Measurements from ENCODE around the gene OR2A7.
"Not testable (repeated sequence)": the region's sequence is repeated elsewhere in the genome, so short reads cannot be mapped to it uniquely, and the experiment has no call there.

Gene OR2A7

GRCh38 chr7:144287171-144287784 is 22.7 kb upstream of the OR2A7 start:
- DNase-seq (ENCODE audit: low read depth); H3K4me1 ChIP-seq (ENCODE audit: control insufficient read depth, insufficient read depth, low read length); H3K9me3 ChIP-seq (ENCODE audit: control insufficient read depth, low read length): not testable (repeated sequence)

GRCh38 chr7:144283716-144284115 is 19.1 kb upstream of the OR2A7 start:
- H3K9ac ChIP-seq (ENCODE audit: low read length); DNase-seq (ENCODE audit: low read depth): not testable (repeated sequence)

More at GRCh38 chr7:144287171-144287784, 22.7 kb upstream of the OR2A7 start:
- H3K36me3 ChIP-seq (ENCODE audit: control insufficient read depth, insufficient read depth, low read length, severe bottlenecking); H3K4me3 ChIP-seq (ENCODE audit: low read length); H3K9ac ChIP-seq (ENCODE audit: low read length); H3K27me3 ChIP-seq (replicated peaks; ENCODE audit: control insufficient read depth, insufficient read depth, low read length): not testable (repeated sequence)

GRCh38 chr7:144282490-144282889 is 17.9 kb upstream of the OR2A7 start:
- not testable (repeated sequence) for H3K9ac ChIP-seq (ENCODE audit: low read length); H3K36me3 ChIP-seq (ENCODE audit: control insufficient read depth, insufficient read depth, low read length, severe bottlenecking); H3K27me3 ChIP-seq (replicated peaks; ENCODE audit: control insufficient read depth, insufficient read depth, low read length); DNase-seq (ENCODE audit: low read depth); H3K4me1 ChIP-seq (ENCODE audit: control insufficient read depth, insufficient read depth, low read length); H3K9me3 ChIP-seq (ENCODE audit: control insufficient read depth, low read length); H3K4me3 ChIP-seq (ENCODE audit: low read length)

More at GRCh38 chr7:144283716-144284115, 19.1 kb upstream of the OR2A7 start:
- H3K4me3 ChIP-seq (ENCODE audit: low read length); H3K9me3 ChIP-seq (ENCODE audit: control insufficient read depth, low read length); H3K36me3 ChIP-seq (ENCODE audit: control insufficient read depth, insufficient read depth, low read length, severe bottlenecking); H3K4me1 ChIP-seq (ENCODE audit: control insufficient read depth, insufficient read depth, low read length); H3K27me3 ChIP-seq (replicated peaks; ENCODE audit: control insufficient read depth, insufficient read depth, low read length): not testable (repeated sequence)

- not testable (repeated sequence) for H3K27me3 ChIP-seq (replicated peaks; ENCODE audit: control insufficient read depth, insufficient read depth, low read length); H3K4me1 ChIP-seq (ENCODE audit: control insufficient read depth, insufficient read depth, low read length); H3K9me3 ChIP-seq (ENCODE audit: control insufficient read depth, low read length); H3K4me3 ChIP-seq (ENCODE audit: low read length); H3K9ac ChIP-seq (ENCODE audit: low read length); DNase-seq (ENCODE audit: low read depth); H3K36me3 ChIP-seq (ENCODE audit: control insufficient read depth, insufficient read depth, low read length, severe bottlenecking)
These were observed 17.4 kb upstream of the OR2A7 start for GRCh38 chr7:144281981-144282380.

GRCh38 chr7:144280010-144280409 is 15.4 kb upstream of the OR2A7 start:
- H3K27me3 ChIP-seq (replicated peaks; ENCODE audit: control insufficient read depth, insufficient read depth, low read length); H3K36me3 ChIP-seq (ENCODE audit: control insufficient read depth, insufficient read depth, low read length, severe bottlenecking); H3K9ac ChIP-seq (ENCODE audit: low read length); H3K4me3 ChIP-seq (ENCODE audit: low read length); H3K4me1 ChIP-seq (ENCODE audit: control insufficient read depth, insufficient read depth, low read length); H3K9me3 ChIP-seq (ENCODE audit: control insufficient read depth, low read length); DNase-seq (ENCODE audit: low read depth): not testable (repeated sequence)

- not testable (repeated sequence) for H3K4me3 ChIP-seq (ENCODE audit: low read length); H3K4me1 ChIP-seq (ENCODE audit: control insufficient read depth, insufficient read depth, low read length); H3K27me3 ChIP-seq (replicated peaks; ENCODE audit: control insufficient read depth, insufficient read depth, low read length); H3K9ac ChIP-seq (ENCODE audit: low read length); H3K36me3 ChIP-seq (ENCODE audit: control insufficient read depth, insufficient read depth, low read length, severe bottlenecking); DNase-seq (ENCODE audit: low read depth); H3K9me3 ChIP-seq (ENCODE audit: control insufficient read depth, low read length)
These were observed 10.7 kb upstream of the OR2A7 start for GRCh38 chr7:144275281-144275680.

GRCh38 chr7:144269188-144269587 is 4.6 kb upstream of the OR2A7 start, which contains the start of gene CTAGE8:
TSS of gene CTAGE8 (minus strand) at chr7:144269288. CDS start at chr7:144269250, 38 bp downstream.
- H3K4me3 ChIP-seq (ENCODE audit: low read length); DNase-seq (ENCODE audit: low read depth); H3K27me3 ChIP-seq (replicated peaks; ENCODE audit: control insufficient read depth, insufficient read depth, low read length); H3K4me1 ChIP-seq (ENCODE audit: control insufficient read depth, insufficient read depth, low read length); H3K36me3 ChIP-seq (ENCODE audit: control insufficient read depth, insufficient read depth, low read length, severe bottlenecking); H3K9ac ChIP-seq (ENCODE audit: low read length); H3K9me3 ChIP-seq (ENCODE audit: control insufficient read depth, low read length): not testable (repeated sequence)

GRCh38 chr7:144262128-144262527 is 2.5 kb downstream of the OR2A7 start:
- H3K27me3 ChIP-seq (replicated peaks; ENCODE audit: control insufficient read depth, insufficient read depth, low read length); DNase-seq (ENCODE audit: low read depth); H3K9ac ChIP-seq (ENCODE audit: low read length); H3K36me3 ChIP-seq (ENCODE audit: control insufficient read depth, insufficient read depth, low read length, severe bottlenecking); H3K4me3 ChIP-seq (ENCODE audit: low read length); H3K9me3 ChIP-seq (ENCODE audit: control insufficient read depth, low read length); H3K4me1 ChIP-seq (ENCODE audit: control insufficient read depth, insufficient read depth, low read length): not testable (repeated sequence)

GRCh38 chr7:144259067-144259466 is 5.5 kb downstream of the OR2A7 start:
- H3K9me3 ChIP-seq (ENCODE audit: control insufficient read depth, low read length); DNase-seq (ENCODE audit: low read depth); H3K4me3 ChIP-seq (ENCODE audit: low read length); H3K4me1 ChIP-seq (ENCODE audit: control insufficient read depth, insufficient read depth, low read length); H3K36me3 ChIP-seq (ENCODE audit: control insufficient read depth, insufficient read depth, low read length, severe bottlenecking); H3K9ac ChIP-seq (ENCODE audit: low read length); H3K27me3 ChIP-seq (replicated peaks; ENCODE audit: control insufficient read depth, insufficient read depth, low read length): not testable (repeated sequence)

- no peak overlapping the region for H3K9ac ChIP-seq (ENCODE audit: low read length)
- no peak for DNase-seq (ENCODE audit: low read depth)
- H3K4me3 ChIP-seq (ENCODE audit: low read length), result no peak overlapping the region
- peaks cover 3% of the 10 kb centered on the region for H3K4me1 ChIP-seq (ENCODE audit: control insufficient read depth, insufficient read depth, low read length)
- no peaks in the 10 kb centered on the region for H3K9me3 ChIP-seq (ENCODE audit: control insufficient read depth, low read length)
- no peaks in the 10 kb centered on the region for H3K36me3 ChIP-seq (ENCODE audit: control insufficient read depth, insufficient read depth, low read length, severe bottlenecking)
- no peaks in the 10 kb centered on the region for H3K27me3 ChIP-seq (replicated peaks; ENCODE audit: control insufficient read depth, insufficient read depth, low read length)
These were observed 8.5 kb downstream of the OR2A7 start for GRCh38 chr7:144256112-144256511.

GRCh38 chr7:144255471-144255897 is 9.1 kb downstream of the OR2A7 start:
- DNase-seq (ENCODE audit: low read depth), result no peak
- Histone ChIP-seq H3K4me3 (ENCODE audit: low read length) (no peak overlapping the region), H3K9ac (ENCODE audit: low read length) (no peak overlapping the region)

GRCh38 chr7:144252307-144252706 is 12.3 kb downstream of the OR2A7 start:
- DNase-seq (ENCODE audit: low read depth); H3K9me3 ChIP-seq (ENCODE audit: control insufficient read depth, low read length); H3K36me3 ChIP-seq (ENCODE audit: control insufficient read depth, insufficient read depth, low read length, severe bottlenecking); H3K9ac ChIP-seq (ENCODE audit: low read length); H3K27me3 ChIP-seq (replicated peaks; ENCODE audit: control insufficient read depth, insufficient read depth, low read length); H3K4me3 ChIP-seq (ENCODE audit: low read length); H3K4me1 ChIP-seq (ENCODE audit: control insufficient read depth, insufficient read depth, low read length): not testable (repeated sequence)

More at GRCh38 chr7:144255471-144255897, 9.1 kb downstream of the OR2A7 start:
- no peaks in the 10 kb centered on the region for H3K27me3 ChIP-seq (replicated peaks; ENCODE audit: control insufficient read depth, insufficient read depth, low read length)
- peaks cover 3% of the 10 kb centered on the region for H3K4me1 ChIP-seq (ENCODE audit: control insufficient read depth, insufficient read depth, low read length)
- no peaks in the 10 kb centered on the region for H3K9me3 ChIP-seq (ENCODE audit: control insufficient read depth, low read length)
- H3K36me3 ChIP-seq (ENCODE audit: control insufficient read depth, insufficient read depth, low read length, severe bottlenecking), result no peaks in the 10 kb centered on the region

All from adipocyte (in vitro differentiated cells).